Measurements from ENCODE around the gene ENPEP. TPM values are rescaled to one million over a fixed set of nuclear protein-coding genes. Genes with fewer than 3 reads are reported as not detected.

ENPEP gene
- total and polyA plus RNA-seq, 9 of the 15 experiments (the other 6 are each of a cell fraction or from before 2014, with no cell fraction given) = 0.01 TPM; not detected in 7

- TF ChIP-seq BRF1 (IDR thresholded peaks at IDR 0.05; ENCODE audit: borderline replicate concordance, extremely low read depth, insufficient read length) (no peak), FOXM1 (IDR thresholded peaks at IDR 0.05; ENCODE audit: low read depth) (no peak), FOXM1 (CRISPR knock-in tag; IDR thresholded peaks at IDR 0.05; ENCODE audit: low read depth) (no peak), ZNF76 (CRISPR knock-in tag; IDR thresholded peaks at IDR 0.05; ENCODE audit: borderline replicate concordance) (no peak), THAP12 (CRISPR knock-in tag; IDR thresholded peaks at IDR 0.05) (no peak), THRAP3 (IDR thresholded peaks at IDR 0.05; ENCODE audit: borderline replicate concordance) (no peak), TAF15 (IDR thresholded peaks at IDR 0.05; ENCODE audit: low read depth, low read length) (no peak), ARID1B (IDR thresholded peaks at IDR 0.05) (no peak), HMGXB4 (CRISPR knock-in tag; IDR thresholded peaks at IDR 0.05) (no peak), EHMT2 (IDR thresholded peaks at IDR 0.05) (no peak)
Measured at GRCh38 chr4:110493520-110493919, 17.6 kb downstream of the ENPEP start (continued).

All from K562 (cell line).